Effector memory CD4-positive, alpha-beta T cell (primary cell): ENCODE data around the gene MYT1.

Experiments
- DNase-seq, 3 donors: peaks; one replicate each; pipeline ENCODE4 v3.0.0-alpha.2; 2020
- H3K27ac ChIP-seq: 2 replicates; pipeline ENCODE4 v1.7.0; 2013; ENCODE audit warnings: mild to moderate bottlenecking, low read length, moderate library complexity; ENCODE audit not compliant: insufficient read depth, poor library complexity, severe bottlenecking
- H3K27me3 ChIP-seq: replicated peaks from 2 replicates; pipeline ENCODE4 v1.7.0; 2013; ENCODE audit warnings: mild to moderate bottlenecking, low read length; ENCODE audit not compliant: insufficient read depth, control insufficient read depth, poor library complexity, severe bottlenecking
- H3K36me3 ChIP-seq: 2 replicates; pipeline ENCODE4 v1.7.0; 2013; ENCODE audit warnings: mild to moderate bottlenecking, low read length, moderate library complexity; ENCODE audit not compliant: control insufficient read depth, insufficient read depth
- H3K4me1 ChIP-seq: 2 replicates; pipeline ENCODE4 v1.7.0; 2013; ENCODE audit warnings: low read length, mild to moderate bottlenecking; ENCODE audit not compliant: control insufficient read depth, insufficient read depth, poor library complexity, severe bottlenecking
- H3K4me3 ChIP-seq: 2 replicates; pipeline ENCODE4 v1.7.0; 2013; ENCODE audit warnings: low read length, low read depth, mild to moderate bottlenecking; ENCODE audit not compliant: insufficient read depth, poor library complexity, severe bottlenecking
- H3K9me3 ChIP-seq: 2 replicates; pipeline ENCODE4 v1.7.0; 2013; ENCODE audit warnings: mild to moderate bottlenecking, low read length, moderate library complexity; ENCODE audit not compliant: control insufficient read depth

Gene MYT1

DNA sequence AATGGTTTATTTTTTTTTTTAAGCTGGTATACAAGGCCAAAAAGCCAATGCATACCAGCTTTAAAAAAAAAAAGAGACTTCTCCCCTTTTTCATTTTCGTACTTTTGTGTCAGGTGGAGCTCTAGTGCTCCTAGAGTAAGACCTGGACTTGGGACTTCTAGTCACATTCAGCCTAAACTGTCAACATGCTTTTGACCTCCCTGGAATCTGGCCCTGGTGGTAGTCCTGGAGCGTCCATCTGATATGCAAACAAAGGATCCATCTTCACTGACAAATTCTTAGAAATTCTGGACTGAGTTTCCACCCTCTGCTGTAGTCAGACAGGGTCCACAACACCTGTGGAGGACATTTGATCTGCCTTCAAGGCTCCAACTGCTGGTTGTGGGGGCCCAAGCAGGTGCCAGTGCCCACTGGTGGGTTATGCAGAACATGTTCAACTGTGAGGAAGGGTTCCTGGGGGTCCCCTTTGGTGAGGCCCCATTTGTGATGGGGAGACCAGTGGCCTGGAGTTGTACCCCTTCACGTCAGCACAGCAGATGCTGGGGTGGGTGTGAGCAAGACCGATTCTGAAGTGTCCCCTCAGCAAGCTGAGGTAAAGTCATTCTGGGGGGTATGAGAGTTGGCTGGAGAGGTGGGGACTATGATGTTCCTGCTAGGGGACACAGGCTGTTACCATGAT, 78.7 kb downstream of the MYT1 start:
- H3K27me3 ChIP-seq, result no peaks in the 10 kb centered on the region
- no peaks in the 10 kb centered on the region for H3K4me1 ChIP-seq
- H3K9me3 ChIP-seq, result no peaks in the 10 kb centered on the region
- H3K36me3 ChIP-seq, result no peaks in the 10 kb centered on the region
- H3K4me3 ChIP-seq, result no peak overlapping the region
- no peak overlapping the region for H3K27ac ChIP-seq
- no peak for DNase-seq

DNA sequence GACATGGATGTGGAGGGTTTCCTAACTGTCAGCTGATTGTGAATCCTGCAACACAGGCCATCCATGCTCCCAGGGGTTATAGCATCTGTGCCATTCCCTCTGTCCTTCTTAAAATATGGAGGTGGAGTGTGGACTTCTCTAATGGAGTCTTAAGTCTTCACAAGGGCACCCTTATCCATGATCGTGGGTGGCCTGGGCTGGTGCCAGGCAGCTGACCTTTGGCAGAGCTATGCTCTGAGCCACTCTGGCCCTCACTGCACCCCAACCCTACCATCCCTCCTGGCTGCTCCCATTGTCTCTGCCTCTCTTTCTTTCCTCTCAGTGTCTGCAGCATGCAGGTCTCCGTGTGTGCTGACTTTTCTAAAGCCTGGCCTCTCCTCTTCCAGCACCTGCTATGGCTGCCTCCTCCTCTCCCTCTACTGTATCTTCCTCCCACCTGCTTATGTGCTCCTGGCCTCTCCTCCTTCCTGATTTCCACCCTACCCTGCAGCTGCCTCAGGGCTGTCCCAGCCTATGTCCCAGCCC, 80.1 kb downstream of the MYT1 start:
- Histone ChIP-seq H3K4me3 (no peak overlapping the region), H3K36me3 (no peaks in the 10 kb centered on the region), H3K27ac (no peak overlapping the region), H3K27me3 (no peaks in the 10 kb centered on the region), H3K4me1 (no peaks in the 10 kb centered on the region), H3K9me3 (no peaks in the 10 kb centered on the region)
- no peak for DNase-seq

DNA sequence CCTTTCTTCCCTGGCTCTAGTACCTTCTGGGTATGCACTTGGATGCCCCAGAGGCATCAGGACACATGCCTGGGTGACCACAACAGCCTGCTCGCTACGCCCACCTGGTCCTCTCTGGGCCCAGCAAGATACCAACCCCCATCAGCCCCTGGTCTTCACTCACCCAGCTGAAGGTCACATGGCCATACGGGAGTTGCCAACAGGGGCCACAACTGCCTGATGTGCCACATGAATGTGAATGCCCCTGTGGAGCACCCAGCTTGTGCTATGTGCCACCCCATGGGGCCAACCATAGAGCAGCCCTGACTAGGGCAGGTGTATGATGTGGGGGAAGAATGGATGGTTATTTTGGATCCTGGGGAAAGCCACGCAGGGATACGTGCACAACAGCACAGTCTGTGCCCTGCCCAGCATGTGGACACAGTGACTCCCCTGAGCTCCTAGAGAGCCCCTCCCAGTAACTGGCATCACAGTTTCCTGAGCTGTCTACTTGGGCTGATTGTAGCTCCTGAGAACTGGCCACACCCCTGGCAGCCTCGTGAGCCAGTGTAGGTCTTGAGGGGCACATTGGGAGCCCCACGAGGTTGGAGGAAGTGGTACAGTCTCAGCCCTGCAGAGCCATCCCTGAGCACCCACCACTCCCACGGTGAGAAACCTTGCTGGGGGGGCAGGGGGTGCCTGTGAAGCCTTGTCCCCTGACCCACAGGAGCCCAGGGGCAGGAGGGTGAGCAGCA, 80.8 kb downstream of the MYT1 start:
- Histone ChIP-seq H3K27me3 (no peaks in the 10 kb centered on the region), H3K9me3 (no peaks in the 10 kb centered on the region), H3K4me3 (no peak overlapping the region), H3K36me3 (no peaks in the 10 kb centered on the region), H3K4me1 (no peaks in the 10 kb centered on the region), H3K27ac (no peak overlapping the region)
- no peak for DNase-seq

DNA sequence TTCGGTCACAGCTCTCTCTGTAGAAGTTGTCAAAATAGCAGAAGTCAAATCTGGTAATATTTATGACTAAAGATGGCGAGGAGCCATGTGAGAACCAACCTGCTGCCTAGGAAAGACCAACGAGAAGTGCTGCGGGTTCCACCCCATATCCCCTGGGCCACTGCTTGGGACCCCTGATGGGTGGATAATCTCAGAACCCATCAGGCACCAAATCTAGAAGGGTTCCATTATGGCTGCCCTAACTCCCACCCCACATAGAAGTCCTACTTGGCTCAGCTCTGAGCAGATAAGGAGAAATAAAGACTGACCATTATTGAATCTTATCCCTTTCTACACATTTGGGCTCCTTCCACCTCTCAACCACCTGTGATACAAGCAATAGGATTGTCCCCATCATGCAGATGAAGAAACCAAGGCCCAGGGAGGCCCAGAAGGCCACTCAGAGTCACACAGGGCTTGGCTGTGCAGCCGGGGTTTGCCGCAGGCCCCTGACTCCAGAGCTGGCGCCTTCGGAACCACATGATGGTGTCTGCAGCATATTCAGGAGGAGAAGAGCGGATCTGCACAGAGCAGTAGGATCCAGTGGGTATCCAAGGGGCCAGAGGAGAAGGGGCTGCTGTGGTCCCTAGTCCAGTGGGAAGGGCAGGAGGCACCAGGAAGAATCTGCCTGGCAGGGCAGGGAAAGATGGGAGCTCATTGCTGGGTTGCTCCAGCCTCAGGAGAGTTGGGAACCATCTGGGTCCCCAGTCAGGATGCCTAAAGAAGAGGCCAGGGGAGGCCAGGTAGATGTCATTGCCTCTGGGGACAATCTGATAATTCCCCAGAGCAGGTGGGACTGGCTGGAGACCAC, 81.7 kb downstream of the MYT1 start:
- H3K27me3 ChIP-seq, result no peaks in the 10 kb centered on the region
- H3K27ac ChIP-seq, result no peak overlapping the region
- no peak overlapping the region for H3K4me3 ChIP-seq
- DNase-seq, result no peak
- H3K4me1 ChIP-seq, result no peaks in the 10 kb centered on the region
- H3K9me3 ChIP-seq, result no peaks in the 10 kb centered on the region
- no peaks in the 10 kb centered on the region for H3K36me3 ChIP-seq

DNA sequence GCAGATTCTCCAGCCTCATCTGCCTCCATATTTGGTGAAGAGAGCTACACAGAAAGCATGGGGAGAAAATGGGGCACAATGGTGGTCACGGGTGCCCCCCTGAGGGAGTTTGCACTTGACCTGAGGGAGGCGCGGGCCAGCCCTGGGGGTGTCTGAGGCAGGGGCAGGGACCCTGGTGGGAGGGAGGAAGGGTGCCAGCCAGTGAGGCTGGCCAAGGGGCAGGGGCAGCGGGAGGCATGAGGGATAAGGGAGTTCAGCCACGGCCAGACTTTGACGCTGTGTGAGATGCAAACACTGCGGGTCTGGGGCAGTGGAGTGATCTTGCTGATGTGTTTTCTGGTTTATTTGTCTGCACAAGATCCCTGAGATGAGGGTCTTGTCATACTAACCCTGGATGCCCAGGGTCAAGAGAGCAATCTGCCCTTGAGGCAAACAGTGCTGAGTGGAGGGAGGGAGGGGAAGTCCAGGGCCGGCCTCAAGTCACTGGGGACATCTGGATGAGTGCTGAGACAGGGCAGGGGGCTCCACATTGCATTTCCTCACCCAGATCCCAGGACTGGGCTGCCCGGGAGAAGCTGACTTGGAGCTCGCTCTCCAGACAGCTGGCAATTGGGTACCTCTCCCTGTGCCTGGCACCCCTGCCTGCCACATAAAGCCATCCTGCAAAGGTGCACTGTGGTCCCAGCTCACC, 82.5 kb downstream of the MYT1 start:
- Histone ChIP-seq H3K27ac (no peak overlapping the region), H3K9me3 (no peaks in the 10 kb centered on the region), H3K4me3 (no peak overlapping the region), H3K36me3 (no peaks in the 10 kb centered on the region), H3K27me3 (no peaks in the 10 kb centered on the region), H3K4me1 (no peaks in the 10 kb centered on the region)
- DNase-seq, result no peak

DNA sequence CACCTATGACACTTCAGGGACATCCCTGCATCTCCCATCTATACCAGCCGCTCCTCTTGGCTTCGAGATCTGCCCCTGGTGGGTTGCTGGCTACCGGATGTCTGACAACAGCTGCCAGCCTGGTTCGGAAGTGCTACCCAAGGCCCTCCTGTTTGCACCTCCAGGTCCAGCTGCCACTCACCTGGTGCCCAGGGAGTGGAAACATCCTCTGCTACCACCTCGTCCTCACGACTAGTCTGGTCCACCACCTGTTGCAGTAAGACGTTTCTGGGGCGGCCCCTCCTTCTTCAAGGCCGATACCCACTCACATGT, 83.0 kb downstream of the MYT1 start:
- DNase-seq, result no peak
- no peaks in the 10 kb centered on the region for H3K27me3 ChIP-seq
- H3K27ac ChIP-seq, result no peak overlapping the region
- no peak overlapping the region for H3K4me3 ChIP-seq
- no peaks in the 10 kb centered on the region for H3K4me1 ChIP-seq
- H3K36me3 ChIP-seq, result no peaks in the 10 kb centered on the region
- H3K9me3 ChIP-seq, result no peaks in the 10 kb centered on the region

DNA sequence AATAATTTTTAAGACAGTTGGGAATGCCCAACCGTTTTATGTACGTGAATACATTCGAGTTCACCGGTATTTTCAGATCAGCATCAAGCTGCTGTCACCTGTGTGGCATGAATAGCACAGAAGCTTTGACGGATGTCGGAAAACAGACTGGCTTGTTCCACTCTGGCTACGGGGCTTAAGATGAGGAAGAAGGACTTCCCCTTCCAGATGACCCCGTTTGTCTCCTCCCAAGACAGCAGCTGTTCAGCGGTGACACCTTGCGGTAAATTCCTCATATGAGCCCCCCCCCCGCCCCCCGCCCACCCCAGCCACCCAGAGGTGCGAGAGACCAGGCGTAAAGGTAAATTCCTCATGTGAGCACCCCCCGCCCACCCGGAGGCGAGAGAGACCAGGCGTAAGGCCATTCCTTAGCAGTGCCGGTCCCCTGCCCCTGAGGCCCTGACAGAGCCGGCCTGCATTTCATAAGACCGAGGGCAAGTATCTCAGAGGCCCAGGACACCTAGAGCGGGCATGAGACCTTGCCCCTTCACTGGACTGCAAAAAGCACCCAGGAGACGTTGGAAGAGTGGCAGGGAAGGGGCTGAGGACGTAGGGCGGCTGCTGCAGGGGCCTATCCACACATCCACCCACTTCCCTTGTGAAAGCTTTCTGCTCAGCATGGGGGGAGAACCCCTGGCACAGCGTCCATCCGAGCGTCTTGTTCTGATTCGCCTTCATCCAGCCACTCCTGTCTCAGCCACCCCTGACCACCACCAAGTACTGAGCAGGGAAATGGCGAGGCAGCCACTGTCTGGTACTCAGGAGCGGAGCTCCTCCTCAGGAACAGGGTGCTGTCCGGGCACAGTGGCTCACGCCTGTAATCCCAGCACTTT, 84.0 kb downstream of the MYT1 start:
- H3K27me3 ChIP-seq, result no peaks in the 10 kb centered on the region
- no peak overlapping the region for H3K4me3 ChIP-seq
- H3K36me3 ChIP-seq, result no peaks in the 10 kb centered on the region
- no peaks in the 10 kb centered on the region for H3K4me1 ChIP-seq
- H3K9me3 ChIP-seq, result no peaks in the 10 kb centered on the region
- DNase-seq, result no peak
- H3K27ac ChIP-seq, result no peak overlapping the region

DNA sequence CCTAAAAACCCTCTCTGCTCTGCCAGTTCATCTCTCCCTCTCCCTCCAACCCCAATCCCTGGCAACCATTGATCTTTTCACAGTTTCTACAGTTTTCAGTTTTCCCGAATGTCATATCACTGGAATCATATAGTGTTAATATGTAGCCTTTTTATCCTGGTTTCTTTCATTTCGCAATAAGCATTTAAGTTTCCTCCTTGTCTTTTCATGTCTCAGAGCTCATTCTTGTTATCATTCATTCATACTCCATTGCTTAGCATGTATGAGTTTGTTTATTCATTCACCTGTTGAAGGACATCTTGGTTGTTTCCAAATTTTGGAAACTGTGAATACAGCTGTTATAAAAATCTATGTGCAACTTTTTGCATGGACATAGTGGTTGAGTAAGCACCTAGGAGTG, 85.8 kb downstream of the MYT1 start:
- Histone ChIP-seq H3K27ac (no peak overlapping the region), H3K27me3 (no peaks in the 10 kb centered on the region), H3K36me3 (no peaks in the 10 kb centered on the region), H3K9me3 (no peaks in the 10 kb centered on the region), H3K4me1 (peaks cover 3% of the 10 kb centered on the region), H3K4me3 (no peak overlapping the region)
- DNase-seq, result no peak

DNA sequence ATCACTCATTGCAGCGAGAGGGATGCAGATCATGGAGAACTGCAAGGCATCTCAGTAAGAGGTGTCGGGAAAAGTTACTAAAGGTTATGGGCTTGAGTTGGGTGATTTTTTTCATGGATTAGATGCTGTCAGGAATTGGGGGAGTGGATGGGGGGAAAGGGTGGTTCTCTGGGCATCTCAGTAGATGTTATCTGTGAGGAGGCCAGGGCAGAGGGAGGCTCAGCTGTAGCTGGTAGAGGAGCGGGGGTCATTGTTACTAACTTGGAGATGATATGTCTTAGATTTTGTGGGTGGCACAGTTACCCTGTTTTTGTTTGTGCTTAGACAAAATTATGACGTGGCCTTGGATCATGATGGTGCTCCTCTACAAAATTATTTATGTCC, 88.7 kb downstream of the MYT1 start:
- Histone ChIP-seq H3K4me3 (no peak overlapping the region), H3K27ac (no peak overlapping the region), H3K27me3 (no peaks in the 10 kb centered on the region), H3K4me1 (peaks cover 7% of the 10 kb centered on the region), H3K9me3 (no peaks in the 10 kb centered on the region), H3K36me3 (no peaks in the 10 kb centered on the region)
- DNase-seq, result no peak
